SIG-M5 treated with dmso at 0.1 percent for 504 hours (cell line): ENCODE measurements around the gene SERPINA1.

Experiments
- DNase-seq: peaks from one replicate; lab custom pipeline; 2025; ENCODE audit not compliant: unreplicated experiment; lab: John Stamatoyannopoulos, UW

The SERPINA1 gene

GRCh38 chr14:94398182-94398479 is 9.7 kb upstream of the SERPINA1 start:
- no peak for DNase-seq

- no peak for DNase-seq
Observed at GRCh38 chr14:94397289-94398181, 9.1 kb upstream of the SERPINA1 start.

GRCh38 chr14:94396628-94397225 is 8.3 kb upstream of the SERPINA1 start:
- DNase-seq, result no peak

GRCh38 chr14:94395888-94396574 is 7.6 kb upstream of the SERPINA1 start:
- no peak for DNase-seq

GRCh38 chr14:94395282-94395887 is 7.0 kb upstream of the SERPINA1 start:
- DNase-seq, result no peak

- DNase-seq, result peak; percentile 93
Observed at GRCh38 chr14:94394581-94395207, 6.3 kb upstream of the SERPINA1 start.

- no peak for DNase-seq
Observed at GRCh38 chr14:94394025-94394493, 5.7 kb upstream of the SERPINA1 start.

- DNase-seq, result no peak
Observed at GRCh38 chr14:94393474-94393873, 5.1 kb upstream of the SERPINA1 start.

- peak; percentile 95 for DNase-seq
Observed at GRCh38 chr14:94392510-94392935, 4.1 kb upstream of the SERPINA1 start.

- no peak for DNase-seq
Observed at GRCh38 chr14:94391281-94391975, 3.0 kb upstream of the SERPINA1 start.

- DNase-seq, result no peak
Observed at GRCh38 chr14:94390372-94391086, 2.1 kb upstream of the SERPINA1 start.

- no peak for DNase-seq
Observed at GRCh38 chr14:94389731-94390371, 1.4 kb upstream of the SERPINA1 start.

GRCh38 chr14:94389104-94389469 is 685 bp upstream of the SERPINA1 start:
- DNase-seq, result no peak

GRCh38 chr14:94388027-94388383 is 397 bp downstream of the SERPINA1 start:
- no peak for DNase-seq

- no peak for DNase-seq
Observed at GRCh38 chr14:94387051-94388026, 1.1 kb downstream of the SERPINA1 start.

GRCh38 chr14:94386085-94387031 is 2.0 kb downstream of the SERPINA1 start:
- no peak for DNase-seq

GRCh38 chr14:94385553-94386057 is 2.8 kb downstream of the SERPINA1 start:
- DNase-seq, result no peak
